H1 (cell line): ENCODE measurements around the gene MRAP2. TPM values are rescaled to one million over a fixed set of nuclear protein-coding genes. Genes with fewer than 3 reads are reported as not detected.
A peak's percentile ranks its signal among the peaks of the same experiment; 100 is the strongest.

Experiments used
- CTCF ChIA-PET: fragments of 300-600 bp; sonication (Branson Sonifier 250); formaldehyde crosslinking; loops from one replicate; lab custom pipeline; 2021; ENCODE audit not compliant: partially characterized antibody; lab: Charles Lee
- POLR2A ChIA-PET: fragments of 300-600 bp; sonication (Branson Sonifier 250); formaldehyde crosslinking; loops from one replicate; lab custom pipeline; 2021; ENCODE audit warnings: inconsistent platforms; ENCODE audit not compliant: partially characterized antibody; lab: Charles Lee
- DNase-seq, 2 experiments: peaks; one replicate each; pipeline versions ENCODE4 v3.0.0 to v3.0.0-alpha.2; 2010 to 2022; ENCODE audit warnings: low spot score in 2 of 2, low read depth in 1 of 2, mixed read lengths in 1 of 2
- FAIRE-seq: peaks from 2 replicates; lab custom pipeline; 2011; peaks lifted over from hg19 to GRCh38; lab: Jason Lieb, UNC
- H2AFZ ChIP-seq: 2 replicates; pipeline ENCODE4 v1.8.1; 2012; ENCODE audit warnings: low read length, inconsistent platforms
- H2AK5ac ChIP-seq: 2 replicates; pipeline ENCODE4 v1.6.1; 2013; ENCODE audit warnings: low read depth, low read length
- H2BK120ac ChIP-seq: replicated peaks from 2 replicates; pipeline ENCODE3; 2013; ENCODE audit warnings: low read depth, low read length, inconsistent platforms
- H2BK12ac ChIP-seq: 2 replicates; pipeline ENCODE4 v1.6.1; 2013; ENCODE audit warnings: low read depth, low read length
- H2BK15ac ChIP-seq: 2 replicates; pipeline ENCODE4 v1.6.1; 2013; ENCODE audit warnings: low read length
- H2BK20ac ChIP-seq: 2 replicates; pipeline ENCODE4 v1.6.1; 2013; ENCODE audit warnings: low read length
- H2BK5ac ChIP-seq: 2 replicates; pipeline ENCODE4 v1.6.1; 2013; ENCODE audit warnings: low read depth, low read length
- H3K14ac ChIP-seq: 2 replicates; pipeline ENCODE4 v1.6.1; 2013; ENCODE audit warnings: inconsistent platforms; ENCODE audit not compliant: insufficient read length
- H3K18ac ChIP-seq: 2 replicates; pipeline ENCODE4 v1.6.1; 2013; ENCODE audit warnings: low read length; ENCODE audit errors: extremely low read depth
- H3K23ac ChIP-seq: 2 replicates; pipeline ENCODE4 v1.6.1; 2013; ENCODE audit warnings: inconsistent platforms; ENCODE audit not compliant: insufficient read length
- H3K23me2 ChIP-seq: 2 replicates; pipeline ENCODE4 v1.6.1; 2013; ENCODE audit warnings: low read depth, low read length
- H3K27ac ChIP-seq: 2 replicates; pipeline ENCODE4 v1.6.1; 2011; ENCODE audit warnings: low read depth, low read length, inconsistent platforms
- H3K27me3 ChIP-seq, 4 experiments: replicated peaks in 1 of 4; 1 replicate in 1 of 4; 2 replicates in 3 of 4; pipeline versions ENCODE4 v1.6.1 to v1.8.1; 2011 to 2013; ENCODE audit warnings: low read length in 3 of 4, mild to moderate bottlenecking in 3 of 4, inconsistent platforms in 2 of 4, mixed read lengths in 2 of 4, moderate library complexity in 1 of 4; ENCODE audit not compliant: control insufficient read depth in 3 of 4, insufficient read depth in 3 of 4; ENCODE audit errors: extremely low read depth in 1 of 4
- H3K36me3 ChIP-seq, 4 experiments: 2 replicates each; pipeline versions ENCODE4 v1.6.1 to v1.8.1; 2011 to 2013; ENCODE audit warnings: mild to moderate bottlenecking in 4 of 4, low read length in 3 of 4, moderate library complexity in 2 of 4, control low read depth in 1 of 4, inconsistent platforms in 1 of 4; ENCODE audit not compliant: insufficient read depth in 4 of 4, control insufficient read depth in 2 of 4
- H3K4ac ChIP-seq: replicated peaks from 2 replicates; pipeline ENCODE3; 2013; ENCODE audit warnings: low read length, low read depth, mixed read lengths, inconsistent platforms; ENCODE audit not compliant: insufficient read length
- H3K4me1 ChIP-seq, 4 experiments: replicated peaks in 1 of 4; 1 replicate in 1 of 4; 2 replicates in 3 of 4; pipeline versions ENCODE4 v1.6.1 to v1.8.1; 2011 to 2013; ENCODE audit warnings: low read length in 3 of 4, inconsistent platforms in 2 of 4, mixed read lengths in 1 of 4; ENCODE audit not compliant: insufficient read depth in 4 of 4, control insufficient read depth in 3 of 4
- H3K4me2 ChIP-seq, 2 experiments: 2 replicates each; pipeline versions ENCODE4 v1.6.1 to v1.8.1; 2011 to 2013; ENCODE audit warnings: low read depth in 2 of 2, low read length in 2 of 2, control low read depth in 1 of 2, inconsistent platforms in 1 of 2, mild to moderate bottlenecking in 1 of 2; ENCODE audit not compliant: insufficient read depth in 1 of 2
- H3K4me3 ChIP-seq, 4 experiments: fragments of 200-600, 300-600 bp in 1 of 4; sonication (generic), shearing (Covaris generic), sonication (Bioruptor Twin) in 1 of 4; 2 replicates each; pipeline versions ENCODE4 v1.5.1 to v1.8.1; 2011 to 2016; ENCODE audit warnings: low read length in 4 of 4, low read depth in 3 of 4, control low read depth in 2 of 4, inconsistent platforms in 2 of 4, mild to moderate bottlenecking in 2 of 4, mixed read lengths in 1 of 4, moderate library complexity in 1 of 4; ENCODE audit not compliant: insufficient read depth in 2 of 4; ENCODE audit errors: extremely low read depth in 1 of 4
- H3K56ac ChIP-seq: replicated peaks from 2 replicates; pipeline ENCODE3; 2013; ENCODE audit warnings: low read depth, mild to moderate bottlenecking, mixed read lengths, low read length, inconsistent platforms; ENCODE audit not compliant: insufficient read length
- H3K79me1 ChIP-seq: 2 replicates; pipeline ENCODE4 v1.6.1; 2013; ENCODE audit warnings: low read depth, low read length, control low read depth
- H3K79me2 ChIP-seq, 2 experiments: 2 replicates each; pipeline versions ENCODE4 v1.6.1 to v1.8.1; 2012 to 2013; ENCODE audit warnings: low read length in 2 of 2, mild to moderate bottlenecking in 2 of 2, inconsistent platforms in 1 of 2; ENCODE audit not compliant: insufficient read depth in 2 of 2, control insufficient read depth in 1 of 2
- H3K9ac ChIP-seq, 4 experiments: replicated peaks in 1 of 4; 1 replicate in 1 of 4; 2 replicates in 3 of 4; pipeline versions ENCODE4 v1.6.1 to v1.8.1; 2011 to 2013; ENCODE audit warnings: low read depth in 3 of 4, low read length in 3 of 4, control low read depth in 2 of 4, mild to moderate bottlenecking in 2 of 4, moderate library complexity in 2 of 4, inconsistent platforms in 1 of 4; ENCODE audit errors: extremely low read depth in 1 of 4
- H3K9me3 ChIP-seq, 2 experiments: 2 replicates each; pipeline versions ENCODE4 v1.6.1 to v1.8.1; 2012 to 2013; ENCODE audit warnings: mild to moderate bottlenecking in 2 of 2, moderate library complexity in 2 of 2, control low read depth in 1 of 2, inconsistent platforms in 1 of 2, low read depth in 1 of 2, low read length in 1 of 2, mixed read lengths in 1 of 2; ENCODE audit not compliant: insufficient read depth in 2 of 2
- H4K20me1 ChIP-seq, 2 experiments: replicated peaks in 1 of 2; 2 replicates each; pipeline versions ENCODE3 to v1.8.1; 2011 to 2013; ENCODE audit warnings: inconsistent platforms in 2 of 2, low read length in 2 of 2, mild to moderate bottlenecking in 1 of 2; ENCODE audit not compliant: insufficient read depth in 2 of 2, control insufficient read depth in 1 of 2
- H4K5ac ChIP-seq: 2 replicates; pipeline ENCODE4 v1.6.1; 2013; ENCODE audit warnings: low read length, low read depth, mixed read lengths, inconsistent platforms; ENCODE audit not compliant: insufficient read length
- H4K8ac ChIP-seq: 2 replicates; pipeline ENCODE4 v1.8.0; 2013; ENCODE audit warnings: mild to moderate bottlenecking, moderate library complexity, low read length, inconsistent platforms; ENCODE audit not compliant: insufficient read depth; ENCODE audit errors: extremely low read depth
- H4K91ac ChIP-seq: replicated peaks from 2 replicates; pipeline ENCODE3; 2013; ENCODE audit warnings: low read length, mixed read lengths, inconsistent platforms; ENCODE audit not compliant: insufficient read length
- ASH2L ChIP-seq: fragments of 200-600, 300-600 bp; sonication (generic); IDR thresholded peaks from one replicate; pipeline ENCODE4 v1.7.1; 2017; ENCODE audit warnings: low read length
- BRCA1 ChIP-seq: IDR thresholded peaks from 2 replicates; pipeline ENCODE4 v1.6.1; 2012; ENCODE audit warnings: low read depth, low read length, improper control_type of control experiment
- CBX8 ChIP-seq: fragments of 300-800, 300-1000 bp; sonication (generic); IDR thresholded peaks from 2 replicates; pipeline ENCODE4 v1.7.1; 2016; ENCODE audit warnings: low read depth, low read length, borderline replicate concordance
- CHD1 ChIP-seq: IDR thresholded peaks from 2 replicates; pipeline ENCODE4 v1.6.1; 2012; ENCODE audit warnings: low read depth, low read length, improper control_type of control experiment
- CHD2 ChIP-seq: IDR thresholded peaks from 2 replicates; pipeline ENCODE4 v1.6.1; 2012; ENCODE audit warnings: low read length, improper control_type of control experiment
- FOSL1 ChIP-seq: IDR thresholded peaks from 2 replicates; pipeline ENCODE4 v1.6.1; 2011; ENCODE audit warnings: mild to moderate bottlenecking, low read depth, low read length, moderate library complexity; ENCODE audit not compliant: insufficient read depth
- KDM5A ChIP-seq: fragments of 200-600 bp; IDR thresholded peaks from 2 replicates; pipeline ENCODE4 v1.7.1; 2012; ENCODE audit warnings: mild to moderate bottlenecking, low read length, inconsistent platforms, mixed read lengths
- PHF8 ChIP-seq: fragments of 200-600 bp; sonication (generic); conservative IDR thresholded peaks from 2 replicates; pipeline ENCODE4 v1.7.1; 2012; ENCODE audit warnings: low read depth, mild to moderate bottlenecking, inconsistent platforms, low read length, moderate library complexity
- POLR2AphosphoS5 ChIP-seq: IDR thresholded peaks from 2 replicates; pipeline ENCODE4 v1.6.1; 2011; ENCODE audit warnings: low read depth, low read length
- RAD21 ChIP-seq, 2 experiments: IDR thresholded peaks in 1 of 2; conservative IDR thresholded peaks in 1 of 2; 2 replicates each; pipeline ENCODE4 v1.6.1; 2011; ENCODE audit warnings: low read depth in 2 of 2, low read length in 2 of 2, improper control_type of control experiment in 1 of 2, inconsistent platforms in 1 of 2, mild to moderate bottlenecking in 1 of 2, moderate library complexity in 1 of 2
- RNF2 ChIP-seq: fragments of 200-900, 300-1000 bp; sonication (generic); IDR thresholded peaks from 2 replicates; pipeline ENCODE4 v1.7.1; 2016; ENCODE audit warnings: borderline replicate concordance, low read depth, mild to moderate bottlenecking, antibody characterized with exemption, low read length; ENCODE audit not compliant: poor library complexity, severe bottlenecking; ENCODE audit errors: missing control alignments
- SIX5 ChIP-seq: IDR thresholded peaks from 2 replicates; pipeline ENCODE4 v1.6.1; 2011; ENCODE audit warnings: mild to moderate bottlenecking, low read depth, low read length
- SP4 ChIP-seq: IDR thresholded peaks from 2 replicates; pipeline ENCODE4 v1.6.1; 2012; ENCODE audit warnings: low read length, inconsistent platforms
- SUZ12 ChIP-seq: fragments of 200-600 bp; sonication (generic); IDR thresholded peaks from 2 replicates; pipeline ENCODE4 v1.6.1; 2012; ENCODE audit warnings: mild to moderate bottlenecking, inconsistent platforms, low read length, moderate library complexity, mixed read lengths
- TAF1 ChIP-seq: IDR thresholded peaks from 2 replicates; pipeline ENCODE4 v1.6.1; 2011; ENCODE audit warnings: mild to moderate bottlenecking, low read depth, low read length
- WGBS, 2 experiments: shearing (Covaris generic) in 1 of 2; methylation state at CpG; one replicate each; pipeline versions ENCODE4 v1.1.6 to v1.1.7; 2013 to 2015; ENCODE audit warnings: low lambda C conversion rate in 2 of 2, mixed read lengths in 2 of 2, inconsistent platforms in 1 of 2, low coverage in 1 of 2, missing lambda C conversion rate in 1 of 2; ENCODE audit not compliant: insufficient replicate concordance in 2 of 2, insufficient coverage in 1 of 2, insufficient read length in 1 of 2; ENCODE audit errors: extremely low coverage in 1 of 2, missing lambda C conversion rate in 1 of 2; 5-methylcytosine and 5-hydroxymethylcytosine counted together
- polyA plus RNA-seq, 7 experiments: library from polyadenylated mRNA; depleted of rRNA in 3 of 7; stranded (reverse) in 5 of 7; unstranded in 2 of 7; fragments of >200 nt in 5 of 7; fragments of 200-250 nt in 2 of 7; gene quantifications; 1 replicate in 5 of 7; 2 replicates in 1 of 7; 4 replicates in 1 of 7; pipeline versions ENCODE4 v1.2.1 to v1.2.3, GENCODE V29; 2011 to 2013; ENCODE audit warnings: missing spikeins in 2 of 7, mixed read lengths in 2 of 7
- total RNA-seq: library from RNA; stranded (reverse); fragmentation: NEBNext Ultra II Directional; extraction: Animal tissue kit (Norgen Biotek cat#: 25700); gene quantifications from 2 replicates; pipeline ENCODE4 v1.2.1, GENCODE V29; 2021

MRAP2 gene
- total and polyA plus RNA-seq, 2 of the 8 experiments (the other 6 are each of a cell fraction or from before 2014, with no cell fraction given) = 5.0 to 11.0 TPM

- H3K27me3 ChIP-seq = no peaks in the 10 kb centered on the region
- H3K4me3 ChIP-seq = no peak overlapping the region
- DNase-seq (no peak), FAIRE-seq (peak; percentile 97)
- no peak overlapping the region for H4K8ac ChIP-seq
- no peak overlapping the region for H4K5ac ChIP-seq
- no peak overlapping the region for H3K56ac ChIP-seq
- H3K9me3 ChIP-seq = no peaks in the 10 kb centered on the region
- H3K23ac ChIP-seq = no peak overlapping the region
- peak overlapping the region; percentile 24; the same call in 1 of the 2 replicates for H2BK20ac ChIP-seq
- H2BK12ac ChIP-seq = no peak overlapping the region
- H3K27ac ChIP-seq = no peak overlapping the region
- H3K79me2 ChIP-seq = no peaks in the 10 kb centered on the region
- H3K14ac ChIP-seq = no peak overlapping the region
- H3K4me1 ChIP-seq = peaks cover 0 to 5% (median 2%) of the 10 kb centered on the region in 4 experiments; a peak in 4 of 7 replicates
- no peaks in the 10 kb centered on the region for H4K20me1 ChIP-seq
- H3K36me3 ChIP-seq = no peaks in the 10 kb centered on the region
- no peak overlapping the region for H2AFZ ChIP-seq
- H3K4me2 ChIP-seq = 0 out of 4 replicates have a peak overlapping the region, but pooled peaks of 1 of the 2 experiments have one; percentile 3
- POLR2A ChIA-PET = no interaction called here
- CTCF ChIA-PET = interaction anchor here (1.1 to 1.7 kb wide), 2 partner anchors 12 to 41 kb away, joined by 3 to 4 read pairs; no protein-coding TSS in a partner anchor
- no peak overlapping the region; the same call in 1 of the 2 replicates for H3K18ac ChIP-seq
- 59% methylated on average over 1 of the region's 1 CpG; no CpG with 5 or more reads in 1 of the 2 experiments for WGBS, 2 experiments
- H3K4ac ChIP-seq = no peak overlapping the region
- H2AK5ac ChIP-seq = no peak overlapping the region
- peaks cover 3% of the 10 kb centered on the region; the same call in 1 of the 2 replicates for H3K23me2 ChIP-seq
- H3K9ac ChIP-seq = no peak overlapping the region
- H3K79me1 ChIP-seq = no peaks in the 10 kb centered on the region
- no peak overlapping the region for H4K91ac ChIP-seq
- no peak overlapping the region for H2BK15ac ChIP-seq
- no peak overlapping the region for H2BK5ac ChIP-seq
- no peak overlapping the region for H2BK120ac ChIP-seq
- TF ChIP-seq RNF2 (no peak), SIX5 (no peak), CHD2 (no peak), ASH2L (no peak), KDM5A (no peak), RAD21 (IDR thresholded peaks at IDR 0.05 in 1 of 2, conservative IDR thresholded peaks at IDR 0.05 in 1 of 2; ENCODE audit: low read depth in 2 of 2, low read length in 2 of 2) (no peak), CHD1 (no peak), BRCA1 (no peak), CBX8 (no peak), PHF8 (no peak), POLR2AphosphoS5 (no peak), SUZ12 (no peak), SP4 (no peak), FOSL1 (no peak), TAF1 (no peak)
Measured at GRCh38 chr6:84078335-84078734, 44.8 kb downstream of the MRAP2 start.
